ENCODE results near the gene PSMA4.

Gene PSMA4

GRCh38 chr15:78507831-78508160, 32.4 kb upstream of the PSMA4 start (continued):
- TF ChIP-seq BCL11B (tag by site-specific recombination; IDR thresholded peaks at IDR 0.05; ENCODE audit: low read depth) (0 out of 2 replicates have a peak, but pooled peaks have one; percentile 2), PATZ1 (tag by site-specific recombination; IDR thresholded peaks at IDR 0.05) (no peak), ZNF488 (tag by site-specific recombination; IDR thresholded peaks at IDR 0.05) (no peak), ZNF140 (tag by site-specific recombination; IDR thresholded peaks at IDR 0.05) (no peak), ZNF544 (tag by site-specific recombination; IDR thresholded peaks at IDR 0.05) (no peak), ZNF174 (tag by site-specific recombination; IDR thresholded peaks at IDR 0.05) (no peak), ZFP41 (tag by site-specific recombination; IDR thresholded peaks at IDR 0.05; ENCODE audit: borderline replicate concordance) (no peak), ZNF416 (tag by site-specific recombination; IDR thresholded peaks at IDR 0.05) (no peak), ZNF394 (tag by site-specific recombination; IDR thresholded peaks at IDR 0.05; ENCODE audit: borderline replicate concordance) (no peak), ZNF391 (tag by site-specific recombination; IDR thresholded peaks at IDR 0.05; ENCODE audit: borderline replicate concordance, low read depth) (0 out of 2 replicates have a peak, but pooled peaks have one; percentile 6), ZFP69B (tag by site-specific recombination; IDR thresholded peaks at IDR 0.05) (no peak), ZNF366 (tag by site-specific recombination; conservative IDR thresholded peaks at IDR 0.05) (no peak), EGR2 (tag by site-specific recombination; IDR thresholded peaks at IDR 0.05; ENCODE audit: low read depth) (no peak), ZBTB8A (tag by site-specific recombination; IDR thresholded peaks at IDR 0.05) (no peak), KLF10 (tag by site-specific recombination; IDR thresholded peaks at IDR 0.05) (no peak), ZNF354C (tag by site-specific recombination; IDR thresholded peaks at IDR 0.05; ENCODE audit: borderline replicate concordance, low read depth) (no peak), ZNF785 (tag by site-specific recombination; IDR thresholded peaks at IDR 0.05) (0 out of 2 replicates have a peak, but pooled peaks have one; percentile 57), ZNF155 (tag by site-specific recombination; IDR thresholded peaks at IDR 0.05) (no peak), ZNF280C (tag by site-specific recombination; IDR thresholded peaks at IDR 0.05) (no peak), ZNF558 (tag by site-specific recombination; IDR thresholded peaks at IDR 0.05) (no peak), ZFP3 (tag by site-specific recombination; IDR thresholded peaks at IDR 0.05; ENCODE audit: low read depth) (no peak), SCRT1 (tag by site-specific recombination; IDR thresholded peaks at IDR 0.05; ENCODE audit: borderline replicate concordance) (no peak), SCRT2 (tag by site-specific recombination; IDR thresholded peaks at IDR 0.05) (no peak; the same call in 1 of the 2 replicates)
- TF ChIP-seq, protein P1, sequence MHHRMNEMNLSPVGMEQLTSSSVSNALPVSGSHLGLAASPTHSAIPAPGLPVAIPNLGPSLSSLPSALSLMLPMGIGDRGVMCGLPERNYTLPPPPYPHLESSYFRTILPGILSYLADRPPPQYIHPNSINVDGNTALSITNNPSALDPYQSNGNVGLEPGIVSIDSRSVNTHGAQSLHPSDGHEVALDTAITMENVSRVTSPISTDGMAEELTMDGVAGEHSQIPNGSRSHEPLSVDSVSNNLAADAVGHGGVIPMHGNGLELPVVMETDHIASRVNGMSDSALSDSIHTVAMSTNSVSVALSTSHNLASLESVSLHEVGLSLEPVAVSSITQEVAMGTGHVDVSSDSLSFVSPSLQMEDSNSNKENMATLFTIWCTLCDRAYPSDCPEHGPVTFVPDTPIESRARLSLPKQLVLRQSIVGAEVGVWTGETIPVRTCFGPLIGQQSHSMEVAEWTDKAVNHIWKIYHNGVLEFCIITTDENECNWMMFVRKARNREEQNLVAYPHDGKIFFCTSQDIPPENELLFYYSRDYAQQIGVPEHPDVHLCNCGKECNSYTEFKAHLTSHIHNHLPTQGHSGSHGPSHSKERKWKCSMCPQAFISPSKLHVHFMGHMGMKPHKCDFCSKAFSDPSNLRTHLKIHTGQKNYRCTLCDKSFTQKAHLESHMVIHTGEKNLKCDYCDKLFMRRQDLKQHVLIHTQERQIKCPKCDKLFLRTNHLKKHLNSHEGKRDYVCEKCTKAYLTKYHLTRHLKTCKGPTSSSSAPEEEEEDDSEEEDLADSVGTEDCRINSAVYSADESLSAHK (tag by site-specific recombination; IDR thresholded peaks at IDR 0.05): no peak
- TF ChIP-seq, protein P2, sequence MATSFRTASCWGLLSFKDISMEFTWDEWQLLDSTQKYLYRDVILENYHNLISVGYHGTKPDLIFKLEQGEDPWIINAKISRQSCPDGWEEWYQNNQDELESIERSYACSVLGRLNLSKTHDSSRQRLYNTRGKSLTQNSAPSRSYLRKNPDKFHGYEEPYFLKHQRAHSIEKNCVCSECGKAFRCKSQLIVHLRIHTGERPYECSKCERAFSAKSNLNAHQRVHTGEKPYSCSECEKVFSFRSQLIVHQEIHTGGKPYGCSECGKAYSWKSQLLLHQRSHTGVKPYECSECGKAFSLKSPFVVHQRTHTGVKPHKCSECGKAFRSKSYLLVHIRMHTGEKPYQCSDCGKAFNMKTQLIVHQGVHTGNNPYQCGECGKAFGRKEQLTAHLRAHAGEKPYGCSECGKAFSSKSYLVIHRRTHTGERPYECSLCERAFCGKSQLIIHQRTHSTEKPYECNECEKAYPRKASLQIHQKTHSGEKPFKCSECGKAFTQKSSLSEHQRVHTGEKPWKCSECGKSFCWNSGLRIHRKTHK (tag by site-specific recombination; IDR thresholded peaks at IDR 0.05): no peak
- TF ChIP-seq, protein P3, sequence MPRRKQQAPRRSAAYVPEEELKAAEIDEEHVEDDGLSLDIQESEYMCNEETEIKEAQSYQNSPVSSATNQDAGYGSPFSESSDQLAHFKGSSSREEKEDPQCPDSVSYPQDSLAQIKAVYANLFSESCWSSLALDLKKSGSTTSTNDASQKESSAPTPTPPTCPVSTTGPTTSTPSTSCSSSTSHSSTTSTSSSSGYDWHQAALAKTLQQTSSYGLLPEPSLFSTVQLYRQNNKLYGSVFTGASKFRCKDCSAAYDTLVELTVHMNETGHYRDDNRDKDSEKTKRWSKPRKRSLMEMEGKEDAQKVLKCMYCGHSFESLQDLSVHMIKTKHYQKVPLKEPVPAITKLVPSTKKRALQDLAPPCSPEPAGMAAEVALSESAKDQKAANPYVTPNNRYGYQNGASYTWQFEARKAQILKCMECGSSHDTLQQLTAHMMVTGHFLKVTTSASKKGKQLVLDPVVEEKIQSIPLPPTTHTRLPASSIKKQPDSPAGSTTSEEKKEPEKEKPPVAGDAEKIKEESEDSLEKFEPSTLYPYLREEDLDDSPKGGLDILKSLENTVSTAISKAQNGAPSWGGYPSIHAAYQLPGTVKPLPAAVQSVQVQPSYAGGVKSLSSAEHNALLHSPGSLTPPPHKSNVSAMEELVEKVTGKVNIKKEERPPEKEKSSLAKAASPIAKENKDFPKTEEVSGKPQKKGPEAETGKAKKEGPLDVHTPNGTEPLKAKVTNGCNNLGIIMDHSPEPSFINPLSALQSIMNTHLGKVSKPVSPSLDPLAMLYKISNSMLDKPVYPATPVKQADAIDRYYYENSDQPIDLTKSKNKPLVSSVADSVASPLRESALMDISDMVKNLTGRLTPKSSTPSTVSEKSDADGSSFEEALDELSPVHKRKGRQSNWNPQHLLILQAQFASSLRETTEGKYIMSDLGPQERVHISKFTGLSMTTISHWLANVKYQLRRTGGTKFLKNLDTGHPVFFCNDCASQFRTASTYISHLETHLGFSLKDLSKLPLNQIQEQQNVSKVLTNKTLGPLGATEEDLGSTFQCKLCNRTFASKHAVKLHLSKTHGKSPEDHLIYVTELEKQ (tag by site-specific recombination; IDR thresholded peaks at IDR 0.05; ENCODE audit: borderline replicate concordance): no peak
- TF ChIP-seq, protein P4, sequence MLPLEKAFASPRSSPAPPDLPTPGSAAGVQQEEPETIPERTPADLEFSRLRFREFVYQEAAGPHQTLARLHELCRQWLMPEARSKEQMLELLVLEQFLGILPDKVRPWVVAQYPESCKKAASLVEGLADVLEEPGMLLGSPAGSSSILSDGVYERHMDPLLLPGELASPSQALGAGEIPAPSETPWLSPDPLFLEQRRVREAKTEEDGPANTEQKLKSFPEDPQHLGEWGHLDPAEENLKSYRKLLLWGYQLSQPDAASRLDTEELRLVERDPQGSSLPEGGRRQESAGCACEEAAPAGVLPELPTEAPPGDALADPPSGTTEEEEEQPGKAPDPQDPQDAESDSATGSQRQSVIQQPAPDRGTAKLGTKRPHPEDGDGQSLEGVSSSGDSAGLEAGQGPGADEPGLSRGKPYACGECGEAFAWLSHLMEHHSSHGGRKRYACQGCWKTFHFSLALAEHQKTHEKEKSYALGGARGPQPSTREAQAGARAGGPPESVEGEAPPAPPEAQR (tag by site-specific recombination; IDR thresholded peaks at IDR 0.05): no peak

Data from HEK293 (cell line).